Measurements from ENCODE around the gene KIAA0040.

Gene KIAA0040

GRCh38 chr1:175134500-175134899, 58.1 kb downstream of the KIAA0040 start:
- H3K36me3 ChIP-seq (ENCODE audit: control insufficient read depth in 2 of 2, insufficient read depth in 1 of 2, low read length in 2 of 2): no peaks in the 10 kb centered on the region
- ChIA-PET CTCF (interaction anchor here (0.5 to 1.4 kb wide), 4 partner anchors 12 to 714 kb away, joined by 3 to 7 read pairs (median 4); no protein-coding TSS in a partner anchor), POLR2A (no interaction called here)
- TF ChIP-seq KLF7 (tag by site-specific recombination; IDR thresholded peaks at IDR 0.05; ENCODE audit: borderline replicate concordance): no peak
- TF ChIP-seq PRDM10 (tag by site-specific recombination; IDR thresholded peaks at IDR 0.05): no peak
- TF ChIP-seq ZBTB44 (tag by site-specific recombination; IDR thresholded peaks at IDR 0.05): no peak
- no peak for TF ChIP-seq GFI1B (tag by site-specific recombination; IDR thresholded peaks at IDR 0.05)
- no peak for TF ChIP-seq ZNF26 (tag by site-specific recombination; IDR thresholded peaks at IDR 0.05)
- TF ChIP-seq ZNF146 (tag by site-specific recombination; IDR thresholded peaks at IDR 0.05): no peak
- TF ChIP-seq TCF7L2 (IDR thresholded peaks at IDR 0.05; ENCODE audit: borderline replicate concordance, low read depth, low read length): no peak
- no peak for TF ChIP-seq ZNF658 (tag by site-specific recombination; IDR thresholded peaks at IDR 0.05)
- no peak for TF ChIP-seq ZNF341 (tag by site-specific recombination; IDR thresholded peaks at IDR 0.05; ENCODE audit: low read depth)
- no peak for TF ChIP-seq ZNF394 (tag by site-specific recombination; IDR thresholded peaks at IDR 0.05; ENCODE audit: borderline replicate concordance)
- no peak for TF ChIP-seq ZNF600 (tag by site-specific recombination; IDR thresholded peaks at IDR 0.05)
- no peak overlapping the region for H3K4me3 ChIP-seq (ENCODE audit: low read depth, low read length)
- no peaks in the 10 kb centered on the region for H3K4me1 ChIP-seq (ENCODE audit: control insufficient read depth, insufficient read depth, low read length)
- H3K27ac ChIP-seq (ENCODE audit: extremely low read depth, low read depth, low read length): no peak overlapping the region
- H3K9me3 ChIP-seq (ENCODE audit: control insufficient read depth, insufficient read depth, low read depth, low read length): no peaks in the 10 kb centered on the region

- TF ChIP-seq EGR2 (tag by site-specific recombination; IDR thresholded peaks at IDR 0.05; ENCODE audit: low read depth) (peak; percentile 52; the same call in 1 of the 2 replicates), ZFHX2 (tag by site-specific recombination; conservative IDR thresholded peaks at IDR 0.05) (peak; percentile 50; the same call in 1 of the 2 replicates), ZNF623 (tag by site-specific recombination; IDR thresholded peaks at IDR 0.05) (no peak)
- ChIA-PET CTCF (interaction anchor here (0.5 to 1.4 kb wide), 5 partner anchors 12 to 715 kb away, joined by 3 to 7 read pairs (median 4); no protein-coding TSS in a partner anchor), POLR2A (no interaction called here)
- Histone ChIP-seq H3K27ac (ENCODE audit: extremely low read depth, low read depth, low read length) (no peak overlapping the region), H3K36me3 (ENCODE audit: control insufficient read depth in 2 of 2, insufficient read depth in 1 of 2, low read length in 2 of 2) (no peaks in the 10 kb centered on the region), H3K9me3 (ENCODE audit: control insufficient read depth, insufficient read depth, low read depth, low read length) (no peaks in the 10 kb centered on the region), H3K4me3 (ENCODE audit: low read depth, low read length) (no peak overlapping the region), H3K4me1 (ENCODE audit: control insufficient read depth, insufficient read depth, low read length) (no peaks in the 10 kb centered on the region)
Observed at GRCh38 chr1:175133673-175134435, 58.7 kb downstream of the KIAA0040 start.
